OCI-M2 (cell line): ENCODE data around the gene KCNJ1.

Experiments
- DNase-seq: peaks from one replicate; lab custom pipeline; 2025; ENCODE audit not compliant: unreplicated experiment; lab: John Stamatoyannopoulos, UW

The KCNJ1 gene

GRCh38 chr11:128867277-128867676 lies at the start of gene KCNJ1:
Gene KCNJ1, minus strand, starts transcription at chr11:128867296. Its CDS starts 27,053 bp downstream, at chr11:128840243.
- no peak for DNase-seq

- no peak for DNase-seq
These were observed 49.6 kb upstream of the KCNJ1 start for GRCh38 chr11:128916681-128917080.

GRCh38 chr11:128916037-128916572 lies 49.0 kb upstream of the KCNJ1 start:
- no peak for DNase-seq

GRCh38 chr11:128915149-128915521 lies 48.0 kb upstream of the KCNJ1 start:
- no peak for DNase-seq

- DNase-seq, result no peak
These were observed 47.4 kb upstream of the KCNJ1 start for GRCh38 chr11:128914216-128915148.

GRCh38 chr11:128913806-128914205 lies 46.7 kb upstream of the KCNJ1 start:
- DNase-seq, result no peak

- DNase-seq, result no peak
These were observed 44.6 kb upstream of the KCNJ1 start for GRCh38 chr11:128911701-128912100.

- no peak for DNase-seq
These were observed 44.1 kb upstream of the KCNJ1 start for GRCh38 chr11:128911239-128911638.

GRCh38 chr11:128910576-128910975 lies 43.5 kb upstream of the KCNJ1 start:
- DNase-seq, result no peak

- no peak for DNase-seq
These were observed 42.5 kb upstream of the KCNJ1 start for GRCh38 chr11:128909438-128910125.

- no peak for DNase-seq
These were observed 41.5 kb upstream of the KCNJ1 start for GRCh38 chr11:128908391-128909246.

- no peak for DNase-seq
These were observed 40.5 kb upstream of the KCNJ1 start for GRCh38 chr11:128907585-128907984.

GRCh38 chr11:128906185-128907050 lies 39.3 kb upstream of the KCNJ1 start:
- no peak for DNase-seq

GRCh38 chr11:128905345-128906184 lies 38.5 kb upstream of the KCNJ1 start:
- no peak for DNase-seq

GRCh38 chr11:128904656-128905344 lies 37.7 kb upstream of the KCNJ1 start:
- DNase-seq, result no peak

- no peak for DNase-seq
These were observed 37.2 kb upstream of the KCNJ1 start for GRCh38 chr11:128904303-128904655.

GRCh38 chr11:128903248-128904061 lies 36.4 kb upstream of the KCNJ1 start:
- DNase-seq, result no peak
